Activated CD4-positive, alpha-beta T cell treated with anti-CD3 and anti-CD28 coated beads, Interleukin-2, amount 50 U/mL, for 48 hours (primary cell): ENCODE results near the gene MED25.
A peak's percentile ranks its signal among the peaks of the same experiment; 100 is the strongest.

Experiments
- DNase-seq, 2 experiments: peaks; one replicate each; pipeline ENCODE4 v3.0.0-alpha.2; 2020

The MED25 gene

DNA sequence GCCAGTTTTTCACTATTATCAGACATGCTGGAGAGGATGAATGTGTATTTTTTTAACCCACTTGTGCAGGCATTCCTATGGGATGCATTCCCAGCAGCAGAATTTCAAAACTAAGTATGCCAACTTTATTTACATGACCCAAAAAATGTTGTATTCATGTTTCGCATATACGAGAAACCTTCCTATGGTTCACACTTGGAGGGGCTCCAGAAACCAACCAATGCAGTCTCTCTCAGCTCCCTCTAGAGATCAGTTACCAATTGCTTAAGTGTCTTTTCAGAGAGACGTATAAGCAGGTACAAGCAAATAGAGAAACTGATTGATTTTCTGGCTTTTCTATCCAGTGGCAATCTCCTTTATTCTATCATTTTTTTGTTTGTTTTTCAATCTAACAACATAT, 27.3 kb downstream of the MED25 start:
- DNase-seq, result no peak

DNA sequence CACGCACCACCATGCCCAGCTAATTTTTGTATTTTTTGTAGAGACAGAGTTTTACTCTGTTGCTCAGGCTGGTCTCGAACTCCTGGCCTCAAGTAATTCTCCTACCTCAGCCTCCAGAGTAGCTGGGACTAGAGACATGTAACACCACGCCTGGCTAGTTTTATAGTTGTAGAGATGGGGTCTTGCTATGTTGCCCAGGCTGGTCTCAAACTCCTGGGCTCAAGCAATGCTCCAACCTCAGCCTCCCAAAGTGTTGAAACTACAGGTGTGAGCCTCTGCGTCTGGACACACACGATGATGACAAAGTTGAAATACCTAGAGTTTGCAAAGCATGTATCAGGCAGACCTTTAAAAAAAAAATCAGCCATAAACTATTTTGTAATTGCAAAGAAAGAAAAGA, 28.3 kb downstream of the MED25 start:
- DNase-seq, result no peak

DNA sequence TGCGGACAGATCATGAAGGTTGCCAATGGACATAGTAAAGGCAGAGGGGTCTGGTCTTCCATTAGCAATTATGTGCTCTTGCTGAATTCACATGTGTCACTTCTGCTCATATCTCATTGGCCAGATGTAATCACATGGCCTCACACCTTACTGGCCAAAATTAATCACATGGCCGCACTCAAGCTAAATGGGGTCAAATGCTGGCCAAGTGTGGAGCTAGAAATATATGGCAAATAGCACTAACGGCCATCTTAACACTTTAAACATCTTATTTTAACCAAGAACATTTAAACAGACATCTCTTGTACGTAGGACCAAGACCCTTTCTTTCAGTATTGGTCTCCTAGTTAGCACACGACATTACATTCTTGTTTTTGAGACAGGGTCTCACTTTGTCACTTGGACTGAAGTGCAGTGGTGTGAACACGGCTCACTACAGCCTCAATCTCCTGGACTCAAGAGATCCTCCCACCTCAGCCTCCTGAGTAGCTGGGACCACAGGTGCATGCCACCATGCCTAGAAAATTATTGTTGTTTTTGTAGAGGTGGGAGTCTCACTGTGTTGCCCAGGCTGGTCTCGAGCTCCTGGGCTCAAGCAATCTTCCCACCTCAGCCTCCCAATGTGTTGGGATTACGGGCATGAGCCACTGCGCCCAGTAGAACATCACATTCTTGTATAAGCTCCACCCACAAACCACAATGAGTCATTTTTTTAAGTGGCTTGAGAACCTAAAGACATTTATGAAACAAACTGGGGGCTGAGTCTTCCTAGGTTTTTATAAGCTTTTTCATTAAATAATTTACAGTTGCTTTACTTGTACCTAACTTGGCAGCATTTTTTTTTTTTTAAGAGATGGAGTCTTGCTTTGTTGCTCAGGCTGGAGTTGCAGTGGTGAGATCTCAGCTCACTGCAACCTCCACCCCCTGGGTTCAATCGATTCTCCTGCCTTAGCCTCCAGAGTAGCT, 29.9 kb downstream of the MED25 start:
- DNase-seq, result no peak

DNA sequence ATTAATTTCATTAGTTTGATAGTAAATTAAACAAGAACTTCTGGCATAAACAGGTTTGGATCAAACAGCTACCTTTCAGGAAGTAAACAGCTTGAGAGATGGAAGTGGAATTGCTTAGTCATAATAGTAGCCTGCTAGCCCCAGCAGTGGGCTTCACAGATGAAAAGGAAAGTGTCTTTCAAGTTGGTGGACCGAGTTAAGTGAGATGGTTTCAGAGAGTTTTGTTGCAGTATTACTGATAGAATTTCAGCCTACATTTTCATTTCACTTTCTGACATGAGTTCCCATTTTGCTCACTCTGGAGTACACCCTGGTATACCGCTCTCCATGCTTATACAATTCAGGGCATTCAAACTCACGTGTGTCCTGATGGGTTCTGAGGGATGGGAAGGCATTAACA, 30.8 kb downstream of the MED25 start:
- DNase-seq, result no peak

DNA sequence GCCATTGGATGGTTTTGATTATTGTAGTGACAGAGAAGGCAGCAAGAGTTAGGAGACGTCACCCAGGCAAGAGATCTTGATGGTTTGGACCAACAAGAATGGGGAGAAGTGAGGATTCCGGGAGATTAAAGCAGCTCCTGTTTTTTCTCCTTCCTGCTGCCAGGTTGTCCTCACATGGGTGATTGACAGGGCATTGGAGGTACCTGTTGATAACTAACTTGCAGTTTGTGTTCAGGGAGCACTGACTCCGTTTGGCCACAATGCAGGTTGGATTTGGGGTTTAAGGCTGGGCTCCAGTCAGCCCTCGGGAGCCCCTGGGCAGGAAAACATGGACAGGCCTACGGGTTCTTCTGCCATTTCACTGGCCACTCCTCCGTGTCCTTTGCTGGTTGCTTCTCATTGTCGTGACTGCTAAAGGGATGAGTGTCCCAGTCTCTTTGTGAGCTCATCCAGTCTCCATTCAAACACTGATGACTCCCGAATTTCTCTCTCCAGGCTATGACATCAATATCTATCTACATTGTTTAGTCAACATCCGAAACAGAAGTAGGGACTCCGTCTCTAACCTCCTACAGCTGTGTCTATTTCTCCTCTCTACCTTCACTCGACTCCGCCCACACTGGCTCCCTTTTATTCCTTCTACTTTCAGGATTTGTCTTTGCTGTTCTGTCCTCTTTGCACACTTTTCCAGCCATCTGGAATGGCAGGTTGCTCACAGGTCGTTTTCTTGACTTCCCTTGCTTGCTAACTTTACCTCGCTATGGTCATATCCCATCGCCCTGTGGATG, 31.5 kb downstream of the MED25 start:
- DNase-seq, result no peak

DNA sequence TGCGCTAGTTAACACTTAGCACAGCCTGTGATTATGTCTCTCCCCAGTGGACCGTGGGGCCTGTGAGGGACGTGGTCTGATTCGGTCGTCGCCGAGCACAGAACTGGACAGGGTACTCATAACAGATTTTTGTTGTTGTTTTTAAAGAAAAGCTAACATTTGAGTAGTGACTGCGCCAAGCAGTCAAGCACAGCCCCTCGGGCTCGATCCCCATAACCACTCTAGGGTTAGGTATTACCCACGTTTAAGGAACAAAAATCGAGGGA, 32.1 kb downstream of the MED25 start:
- no peak for DNase-seq

DNA sequence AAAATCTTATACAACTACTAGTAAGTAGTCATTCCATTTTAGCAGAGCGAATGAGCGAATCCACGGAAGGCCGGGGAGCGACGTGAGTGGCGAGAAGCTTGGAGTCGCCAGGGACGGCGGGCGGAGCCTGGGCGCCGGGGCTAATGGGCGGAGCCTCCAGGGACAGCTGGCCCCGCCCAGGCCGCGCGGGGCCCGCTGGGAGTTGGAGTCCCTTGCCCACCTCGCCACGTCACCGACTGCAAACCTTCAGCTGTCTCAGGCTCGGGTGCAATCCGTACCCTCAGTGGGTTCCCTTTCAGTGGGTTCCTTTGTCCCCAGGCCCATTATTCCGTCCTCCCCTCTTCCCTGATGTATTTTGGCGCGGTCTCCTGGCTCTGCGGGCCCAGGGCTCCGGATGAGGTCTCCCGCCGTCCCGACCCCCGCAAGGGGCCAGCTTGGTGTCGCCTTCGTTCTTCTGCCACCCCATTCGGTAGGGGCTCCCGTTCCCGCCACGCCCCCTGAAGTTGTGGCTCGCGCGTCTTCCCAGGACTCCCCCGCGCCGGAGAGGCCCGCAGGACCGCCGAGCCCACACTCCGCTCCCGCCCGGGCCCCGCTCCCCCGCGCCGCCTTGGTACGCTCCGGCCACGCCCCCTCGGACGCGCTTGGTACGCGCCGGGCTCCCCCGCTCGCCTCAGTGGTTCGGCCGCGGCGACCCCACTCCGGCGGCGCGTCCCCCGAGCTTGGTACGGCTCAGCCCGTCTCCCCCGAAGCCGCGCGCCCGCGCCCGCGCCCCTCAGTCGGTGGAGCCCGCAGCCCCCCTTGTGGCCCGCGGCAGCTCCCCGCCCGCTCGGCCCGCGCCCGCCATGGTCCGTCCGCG, 32.6 kb downstream of the MED25 start, which contains the start of gene PTOV1:
TSS of gene PTOV1 (plus strand) at position 673 of the 856 bp plus-strand sequence.
- peak; percentile 88 to 91 for DNase-seq

DNA sequence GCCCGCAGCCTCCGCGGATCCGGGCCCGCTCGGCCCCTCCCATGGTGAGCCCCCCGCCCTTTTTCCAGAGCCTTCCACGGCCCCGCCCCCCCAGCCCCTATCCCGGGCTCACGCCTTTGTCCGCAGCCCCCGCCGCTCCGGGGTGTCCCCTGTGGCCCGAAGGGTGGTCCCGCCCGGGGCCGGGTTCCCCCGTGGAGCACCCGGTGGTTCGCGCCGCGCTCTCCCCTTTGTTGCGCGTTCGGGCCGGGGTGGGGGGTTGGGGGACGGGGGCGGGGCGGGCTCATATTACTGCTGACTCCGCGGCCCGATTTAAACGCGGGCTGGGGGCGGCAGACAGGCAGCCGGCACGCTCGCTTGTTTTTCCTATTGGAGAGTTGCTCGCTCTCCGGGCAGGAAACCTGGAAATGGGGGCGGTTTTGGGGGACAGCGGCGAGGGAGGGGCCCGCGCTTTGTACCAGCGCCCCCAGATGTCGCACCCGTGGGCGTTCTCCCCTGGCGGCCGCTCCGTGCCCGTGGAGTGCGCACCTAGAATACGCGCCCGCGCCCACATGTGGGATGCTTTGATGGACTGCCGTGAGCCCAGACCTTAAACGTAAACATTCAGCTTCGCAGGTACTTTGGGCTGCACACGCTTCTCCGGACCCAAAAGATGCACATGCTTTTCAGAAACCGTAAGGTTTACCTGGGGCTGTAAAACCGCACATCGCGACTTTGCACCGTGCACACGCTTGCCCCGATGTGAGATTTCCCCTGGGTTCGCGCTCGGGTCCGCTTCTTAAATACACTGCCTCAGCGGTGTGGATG, 33.6 kb downstream of the MED25 start:
- DNase-seq, result peak in 1 of 2 experiments; percentile 43

DNA sequence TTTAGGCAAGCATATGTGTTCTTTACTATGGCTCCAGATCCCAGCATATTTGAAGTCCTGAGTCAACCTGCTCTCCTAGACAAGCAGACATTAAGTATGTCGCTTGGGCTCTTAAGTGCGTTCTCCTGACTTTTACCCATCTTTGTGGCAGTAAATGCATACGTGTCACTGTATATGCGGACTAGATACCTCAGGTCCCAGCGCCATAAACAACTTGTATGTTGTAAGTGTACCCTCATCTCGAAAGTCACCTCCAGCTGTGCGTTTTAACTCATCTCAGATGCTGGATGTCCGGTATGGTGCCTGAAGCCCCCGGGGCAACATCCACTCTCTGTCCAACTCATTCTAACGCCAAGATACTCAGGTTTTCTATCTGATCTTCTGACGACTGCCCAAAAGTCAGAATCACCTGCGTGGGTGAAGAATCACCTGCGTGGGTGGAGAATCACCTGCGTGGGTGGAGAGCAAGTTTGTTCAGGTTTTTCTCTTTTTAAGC, 34.6 kb downstream of the MED25 start:
- no peak for DNase-seq

DNA sequence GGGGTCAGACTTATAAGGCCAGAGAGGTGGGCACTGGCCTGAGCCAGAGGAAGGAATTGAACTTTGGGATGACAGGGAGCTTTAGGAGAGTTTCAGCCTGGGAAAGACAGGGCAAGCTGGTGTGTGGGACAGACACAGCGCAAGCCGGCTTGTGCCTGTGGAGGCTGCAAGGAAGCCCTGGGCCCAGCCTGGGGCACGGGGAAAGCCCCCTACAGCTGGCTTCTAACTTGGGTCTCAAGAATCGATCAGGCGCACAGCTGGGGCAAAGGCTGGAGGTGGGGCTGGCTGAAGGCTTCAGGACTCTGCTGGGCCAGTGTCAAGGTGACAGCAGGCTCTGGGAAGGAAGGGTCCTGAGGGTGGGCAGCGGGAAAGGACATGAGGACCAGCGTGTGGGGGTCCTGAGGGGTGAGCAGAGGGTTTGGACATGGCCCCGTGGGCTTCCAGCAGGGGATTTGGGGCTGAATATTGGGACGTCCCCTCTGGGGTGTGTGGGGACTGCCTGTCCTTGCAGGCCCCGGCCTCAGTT, 35.8 kb downstream of the MED25 start:
- DNase-seq, result no peak

DNA sequence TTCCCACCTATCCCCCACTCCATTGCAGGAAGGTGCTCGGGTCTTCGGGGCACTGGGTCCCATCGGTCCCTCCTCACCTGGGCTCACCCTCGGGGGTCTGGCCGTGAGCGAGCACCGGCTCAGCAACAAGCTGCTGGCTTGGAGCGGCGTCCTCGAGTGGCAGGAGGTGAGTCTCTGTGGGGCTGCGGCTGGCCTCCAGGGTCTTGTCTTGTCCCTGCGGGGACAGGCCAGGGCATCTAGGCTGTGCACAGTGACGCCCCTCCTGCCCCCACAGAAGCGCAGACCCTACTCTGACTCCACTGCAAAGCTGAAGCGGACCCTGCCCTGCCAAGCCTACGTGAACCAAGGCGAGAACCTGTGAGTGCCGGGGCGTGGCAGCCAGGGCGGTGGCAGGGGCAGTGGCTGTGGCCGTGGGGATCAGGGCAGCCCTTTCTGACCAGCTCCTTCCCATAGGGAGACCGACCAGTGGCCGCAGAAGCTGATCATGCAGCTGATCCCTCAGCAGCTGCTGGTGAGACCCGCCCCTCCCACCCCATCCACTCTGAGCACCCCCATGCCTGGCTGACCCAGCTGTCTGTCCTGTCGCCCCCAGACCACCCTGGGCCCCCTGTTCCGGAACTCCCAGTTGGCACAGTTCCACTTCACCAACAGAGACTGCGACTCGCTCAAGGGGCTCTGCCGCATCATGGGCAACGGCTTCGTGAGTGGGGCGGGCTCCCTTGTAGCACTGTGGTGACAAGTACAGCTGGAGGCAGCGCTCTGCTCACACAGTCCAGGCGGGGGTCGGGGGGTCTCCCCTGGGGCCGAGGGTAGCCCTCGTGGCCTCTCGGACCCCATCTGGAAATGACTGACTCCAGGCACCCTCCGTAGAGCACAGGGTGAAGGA, 36.5 kb downstream of the MED25 start:
- no peak for DNase-seq

DNA sequence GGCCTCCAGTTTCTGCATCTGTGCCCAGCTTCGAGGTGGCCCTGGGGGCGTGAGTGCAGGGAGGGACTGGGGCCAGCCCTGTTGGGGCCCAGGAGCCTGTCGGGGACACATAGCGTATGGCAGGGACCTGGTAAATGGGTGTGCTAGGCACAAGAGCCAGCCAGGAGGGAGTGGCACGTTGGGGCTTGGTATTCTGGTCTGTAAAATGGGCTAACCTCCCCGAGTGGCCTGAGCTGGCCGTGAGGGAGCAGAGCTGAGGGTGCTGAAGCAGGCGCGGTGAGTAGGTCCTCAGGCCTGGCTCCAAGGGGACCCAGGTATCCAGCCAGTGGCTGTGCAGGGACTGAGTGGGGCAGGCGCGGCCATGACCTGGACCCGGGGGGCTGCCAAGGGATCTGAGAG, 37.2 kb downstream of the MED25 start:
- no peak for DNase-seq

DNA sequence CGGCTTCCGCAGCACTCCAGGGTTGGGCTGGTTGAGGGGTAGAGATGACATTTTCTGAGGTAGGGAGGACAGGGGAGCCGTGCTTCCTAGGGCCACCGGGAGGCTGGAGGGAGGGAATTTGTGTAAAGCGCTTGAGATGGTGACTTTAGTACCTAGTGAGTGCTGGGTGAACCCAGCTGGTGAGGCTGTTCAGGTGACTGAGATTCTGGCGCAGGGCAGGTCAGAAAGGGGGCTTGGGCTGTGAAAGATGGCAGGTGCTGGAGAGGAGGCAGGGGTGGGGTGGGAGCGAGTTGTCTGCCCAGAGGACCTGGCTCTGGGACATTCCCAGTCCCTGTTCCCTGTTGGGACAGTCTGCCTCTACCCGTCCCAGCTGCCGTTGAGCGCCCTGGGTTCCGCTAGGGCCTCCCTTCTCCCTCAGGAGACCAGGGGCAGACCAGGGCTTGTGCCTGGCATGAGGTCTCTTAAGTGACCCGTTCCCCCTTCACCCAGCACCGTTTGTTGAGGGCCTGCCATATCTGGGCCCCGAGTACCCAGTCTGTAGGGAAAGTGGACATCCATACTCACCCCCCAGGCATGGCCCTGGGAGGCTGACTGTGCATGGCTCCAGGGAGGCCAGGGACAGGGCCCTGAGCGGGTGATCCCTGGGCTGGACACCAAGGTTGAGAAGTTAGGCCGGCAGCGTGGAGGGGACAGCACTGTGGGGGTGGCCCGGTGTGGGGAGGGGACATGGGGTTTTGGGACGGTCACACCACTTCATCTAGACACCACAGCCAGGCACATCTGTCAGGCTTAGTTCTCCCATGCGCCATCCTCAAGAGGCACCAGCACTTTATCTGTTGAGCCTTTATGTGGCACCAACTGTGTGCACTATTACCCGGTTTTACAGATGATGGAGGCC, 37.8 kb downstream of the MED25 start:
- no peak for DNase-seq

DNA sequence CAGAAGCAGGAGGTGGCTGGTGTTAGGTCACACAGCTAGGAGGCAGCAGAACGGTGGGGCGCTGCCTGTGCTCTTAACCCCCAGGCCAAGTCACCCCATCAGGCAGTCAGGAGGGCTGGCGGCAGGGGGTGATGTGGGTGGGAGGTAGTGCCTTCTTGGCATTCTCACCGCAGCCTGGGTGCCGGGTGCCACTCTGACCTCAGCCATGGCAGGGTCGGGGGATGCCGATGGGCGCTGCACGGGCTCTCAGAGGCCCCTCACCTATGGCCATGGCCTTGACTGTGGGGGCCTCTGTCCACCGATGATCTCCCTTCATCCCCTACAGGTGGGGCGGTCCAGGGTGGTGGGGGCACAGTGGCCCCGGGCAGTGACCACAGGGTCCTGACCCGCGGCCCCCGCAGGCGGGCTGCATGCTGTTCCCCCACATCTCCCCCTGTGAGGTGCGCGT, 38.5 kb downstream of the MED25 start:
- no peak for DNase-seq

DNA sequence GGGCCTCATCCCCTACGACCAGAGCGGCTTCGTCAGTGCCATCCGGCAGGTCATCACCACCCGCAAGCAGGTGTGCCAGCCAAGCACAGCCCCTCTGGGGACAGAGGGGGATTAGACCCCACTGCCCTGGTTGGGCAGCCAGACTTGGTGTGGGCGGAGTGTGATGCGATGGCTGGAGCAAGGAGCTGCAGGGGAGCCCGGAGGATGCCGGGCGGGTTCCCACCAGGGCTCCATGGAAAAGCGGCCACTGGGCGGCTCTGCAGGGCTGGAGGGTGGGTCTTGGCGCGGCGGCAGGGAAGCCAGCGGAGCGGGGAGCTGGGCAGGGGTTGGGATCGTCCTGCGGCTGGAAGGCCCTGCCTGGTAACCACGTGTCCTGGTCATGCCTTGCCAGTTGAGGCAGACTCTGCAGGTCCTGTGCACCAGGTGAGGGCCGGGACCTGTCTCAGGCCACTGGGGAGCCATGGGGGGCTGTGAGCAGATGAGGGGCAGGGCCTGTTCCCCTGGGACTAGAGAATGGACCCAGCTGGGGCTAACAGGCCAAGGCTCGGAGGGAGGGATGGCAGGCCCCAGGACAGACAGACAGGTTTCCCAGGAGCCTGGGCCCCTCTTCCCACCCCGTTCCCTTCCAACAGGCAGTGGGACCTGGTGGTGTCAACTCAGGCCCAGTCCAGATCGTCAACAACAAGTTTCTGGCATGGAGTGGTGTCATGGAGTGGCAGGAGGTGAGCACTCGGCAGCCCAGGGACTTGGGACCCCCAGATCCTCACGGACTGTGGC, 39.2 kb downstream of the MED25 start:
- no peak for DNase-seq

DNA sequence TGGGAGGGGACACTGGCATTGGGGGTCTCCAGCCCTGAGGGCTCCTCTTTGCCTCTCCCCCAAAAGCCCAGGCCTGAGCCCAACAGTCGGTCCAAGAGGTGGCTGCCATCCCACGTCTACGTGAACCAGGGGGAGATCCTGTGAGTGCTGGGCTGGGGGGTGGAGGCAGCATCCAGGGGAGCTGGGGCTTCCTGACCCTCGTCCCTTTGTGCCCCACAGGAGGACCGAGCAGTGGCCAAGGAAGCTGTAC, 39.7 kb downstream of the MED25 start:
- DNase-seq, result no peak

DNA sequence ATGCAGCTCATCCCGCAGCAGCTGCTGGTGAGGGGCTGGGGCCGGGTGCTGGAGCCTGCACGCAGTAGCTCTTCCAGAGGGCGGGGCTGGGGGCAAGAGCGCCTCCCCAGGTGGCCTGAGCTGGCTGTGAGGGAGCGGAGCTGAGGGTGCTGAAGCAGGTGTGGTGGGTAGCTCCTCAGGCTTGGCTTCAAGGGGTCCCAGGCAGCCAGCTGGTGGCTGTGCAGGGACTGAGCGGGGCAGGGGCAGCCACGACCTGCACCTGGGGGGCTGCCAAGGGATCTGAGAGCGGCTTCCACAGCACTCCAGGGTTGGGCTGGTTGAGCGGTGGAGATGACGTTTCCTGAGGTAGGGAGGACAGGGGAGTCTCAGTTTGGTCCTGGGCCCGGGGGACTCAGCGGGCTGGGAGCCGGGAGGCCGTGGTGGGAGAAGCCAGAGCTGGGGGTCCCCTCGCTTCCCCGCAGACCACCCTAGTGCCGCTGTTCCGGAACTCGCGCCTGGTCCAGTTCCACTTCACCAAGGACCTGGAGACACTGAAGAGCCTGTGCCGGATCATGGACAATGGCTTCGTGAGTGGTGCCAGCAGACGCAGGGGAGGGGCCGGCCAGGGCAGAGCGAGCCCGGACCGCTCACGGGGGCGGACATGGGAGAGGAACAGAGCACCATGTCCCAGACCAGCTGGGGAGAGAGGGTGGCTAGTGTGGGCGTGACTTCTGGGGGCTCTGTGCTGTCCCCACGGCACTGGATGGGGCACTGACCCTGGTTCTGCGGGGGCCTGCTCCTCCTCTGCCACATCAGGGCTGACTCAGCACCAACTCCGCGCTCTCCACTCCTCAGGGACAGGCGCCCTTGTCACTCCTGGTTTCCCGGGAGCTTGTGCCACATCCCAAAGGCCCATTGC, 40.2 kb downstream of the MED25 start:
- no peak for DNase-seq
